GM20431 (cell line): ENCODE results near the gene RPS6KA1.

Source experiments
- in situ Hi-C: fragments of 300-500 bp; cut with MseI, MboI; formaldehyde crosslinking; loops from one replicate; pipeline ENCODE4 v1.15.0; 2020; ENCODE audit warnings: low sequenced_read_pairs; ENCODE audit not compliant: unreplicated experiment

RPS6KA1 gene

DNA sequence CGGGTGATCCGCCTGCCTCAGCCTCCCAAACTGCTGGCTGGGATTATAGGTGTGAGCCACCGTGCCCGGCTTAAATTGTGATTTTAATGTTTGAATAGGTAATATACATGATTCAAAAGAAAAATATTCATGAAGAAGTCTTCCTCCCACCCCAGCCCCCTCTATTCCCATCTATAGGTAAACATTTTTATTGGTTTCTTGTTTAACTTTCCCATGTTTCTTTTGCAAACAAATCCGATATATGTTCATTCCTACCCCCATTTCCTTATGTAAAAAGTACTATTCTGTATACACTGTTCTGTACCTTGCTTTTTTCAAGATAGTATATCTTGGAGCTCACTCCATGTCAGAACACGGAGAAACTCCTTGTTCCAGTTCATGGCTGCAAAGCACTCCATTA is 23.2 kb downstream of the RPS6KA1 start:
- in situ Hi-C loops: no loop called here

- in situ Hi-C loops: no loop called here
Observed at GRCh38 chr1:26553942-26554682, 24.6 kb downstream of the RPS6KA1 start.

DNA sequence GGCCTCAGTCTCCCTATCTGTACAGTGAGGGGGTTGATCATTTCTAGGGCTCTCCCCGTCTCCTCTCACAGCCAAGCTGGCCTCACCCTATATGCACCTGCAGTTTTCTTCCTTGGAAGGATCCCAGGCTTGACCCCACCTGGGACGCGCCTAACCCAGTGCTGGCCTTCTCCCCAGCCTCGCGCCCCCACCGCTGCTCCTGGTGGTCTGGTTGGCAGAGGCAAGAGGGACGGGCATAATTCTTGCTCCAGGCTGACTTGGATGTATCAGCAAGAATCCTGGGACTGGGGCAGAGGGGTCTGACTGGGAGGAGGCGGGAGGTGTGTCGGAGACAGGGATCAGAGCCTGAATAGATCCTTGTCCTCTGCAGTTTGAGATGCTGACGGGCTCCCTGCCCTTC is 25.2 kb downstream of the RPS6KA1 start:
- in situ Hi-C loops: no loop called here

DNA sequence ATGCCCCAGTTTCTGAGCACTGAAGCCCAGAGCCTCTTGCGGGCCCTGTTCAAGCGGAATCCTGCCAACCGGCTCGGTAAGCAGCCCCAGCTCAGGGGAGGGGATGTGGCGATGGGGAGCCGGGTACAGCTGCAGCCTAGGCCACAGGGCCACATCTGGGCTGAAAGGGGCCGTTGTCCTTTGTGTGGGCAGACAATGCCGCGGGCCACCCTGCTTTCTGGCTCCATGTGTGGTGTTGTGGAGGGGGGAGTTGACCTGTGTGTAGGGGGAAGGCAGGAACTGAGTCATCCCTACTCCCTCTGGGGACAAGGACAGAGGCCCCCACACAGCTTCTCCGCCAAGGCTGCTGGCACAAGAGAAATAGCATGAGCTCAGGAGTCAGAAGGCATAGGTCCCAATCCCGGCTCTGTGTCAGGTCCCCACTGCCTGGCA is 26.0 kb downstream of the RPS6KA1 start:
- in situ Hi-C loops: no loop called here

GRCh38 chr1:26556111-26556510 is 26.6 kb downstream of the RPS6KA1 start:
- in situ Hi-C loops: no loop called here

GRCh38 chr1:26557008-26557407 is 27.4 kb downstream of the RPS6KA1 start:
- in situ Hi-C loops: no loop called here

DNA sequence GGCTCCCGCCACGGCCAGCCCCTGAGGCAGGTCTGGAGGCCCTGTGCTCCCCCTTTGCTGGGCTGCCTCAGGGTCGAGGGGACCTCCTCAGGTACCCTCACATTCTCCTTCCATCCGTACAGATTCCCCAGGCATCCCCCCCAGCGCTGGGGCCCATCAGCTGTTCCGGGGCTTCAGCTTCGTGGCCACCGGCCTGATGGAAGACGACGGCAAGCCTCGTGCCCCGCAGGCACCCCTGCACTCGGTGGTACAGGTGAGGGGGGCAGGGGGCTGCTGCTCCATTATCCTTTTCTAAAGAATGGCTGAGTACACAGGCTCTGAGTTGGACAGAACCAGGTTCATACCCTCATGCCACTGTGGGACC is 29.1 kb downstream of the RPS6KA1 start:
- in situ Hi-C loops: no loop called here

DNA sequence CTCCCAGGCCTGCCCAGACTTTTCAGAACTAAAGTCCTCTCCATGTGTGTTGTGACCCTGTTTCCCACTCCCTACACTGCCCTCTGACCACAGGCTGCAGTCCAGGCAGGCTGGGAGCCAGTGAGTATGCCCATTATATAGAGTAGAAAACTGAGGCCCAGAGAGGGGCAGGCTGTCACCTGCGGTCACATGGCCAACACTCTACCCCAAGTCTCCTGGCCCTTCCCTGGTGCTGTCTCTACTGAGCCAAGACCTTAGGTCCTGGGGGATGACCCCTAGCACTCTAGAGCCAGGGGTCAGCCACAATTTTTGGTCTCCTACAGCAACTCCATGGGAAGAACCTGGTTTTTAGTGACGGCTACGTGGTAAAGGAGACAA is 30.8 kb downstream of the RPS6KA1 start:
- in situ Hi-C loops: no loop called here

DNA sequence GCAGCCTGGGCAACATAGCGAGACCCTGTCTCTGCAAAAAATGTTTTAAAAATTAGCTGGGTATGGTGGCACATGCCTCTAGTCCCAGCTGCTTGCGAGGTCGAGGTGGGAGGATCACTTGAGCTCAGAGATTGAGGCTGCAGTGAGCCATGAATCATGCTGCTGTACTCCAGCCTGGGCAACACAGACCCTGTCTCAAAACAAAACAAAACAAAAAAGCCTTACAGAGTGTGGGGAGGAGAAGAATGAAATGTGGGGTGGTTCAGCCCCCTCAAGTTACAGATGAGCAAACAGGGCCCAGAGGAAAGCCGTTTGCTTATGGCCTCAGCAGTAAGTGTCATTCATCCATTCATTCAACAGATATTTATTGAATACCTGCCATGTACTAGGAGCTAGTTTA is 40.7 kb downstream of the RPS6KA1 start:
- in situ Hi-C loops: no loop called here

DNA sequence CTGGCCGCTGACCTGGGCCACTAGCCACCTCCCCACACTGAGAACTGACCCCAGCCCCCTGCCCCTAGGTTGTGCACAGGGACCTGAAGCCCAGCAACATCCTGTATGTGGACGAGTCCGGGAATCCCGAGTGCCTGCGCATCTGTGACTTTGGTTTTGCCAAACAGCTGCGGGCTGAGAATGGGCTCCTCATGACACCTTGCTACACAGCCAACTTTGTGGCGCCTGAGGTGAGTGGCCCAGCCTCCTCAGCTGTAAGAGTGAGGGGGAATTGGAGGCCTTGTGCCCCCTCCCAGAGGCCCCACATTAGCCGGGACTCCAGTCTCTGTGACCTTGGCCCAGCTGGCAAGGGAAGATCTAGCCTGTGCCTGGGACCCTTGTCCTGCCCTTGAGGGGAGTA is 41.8 kb downstream of the RPS6KA1 start:
- in situ Hi-C loops: no loop called here

DNA sequence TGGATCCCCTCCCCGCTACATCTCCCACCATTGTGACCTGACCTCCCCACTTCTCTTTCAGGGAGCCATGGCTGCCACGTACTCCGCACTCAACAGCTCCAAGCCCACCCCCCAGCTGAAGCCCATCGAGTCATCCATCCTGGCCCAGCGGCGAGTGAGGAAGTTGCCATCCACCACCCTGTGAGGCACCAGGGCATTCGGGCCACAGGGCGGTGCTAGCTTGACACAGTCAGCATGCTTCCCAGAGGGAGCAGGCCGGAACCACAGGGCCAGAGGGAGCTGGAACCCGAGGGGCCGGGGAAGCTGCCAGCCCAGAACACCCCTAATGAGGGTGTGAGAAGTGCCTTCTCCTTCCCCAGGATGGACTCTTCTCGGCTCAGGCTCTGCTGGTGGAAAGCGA is 44.5 kb downstream of the RPS6KA1 start:
- in situ Hi-C loops: no loop called here

DNA sequence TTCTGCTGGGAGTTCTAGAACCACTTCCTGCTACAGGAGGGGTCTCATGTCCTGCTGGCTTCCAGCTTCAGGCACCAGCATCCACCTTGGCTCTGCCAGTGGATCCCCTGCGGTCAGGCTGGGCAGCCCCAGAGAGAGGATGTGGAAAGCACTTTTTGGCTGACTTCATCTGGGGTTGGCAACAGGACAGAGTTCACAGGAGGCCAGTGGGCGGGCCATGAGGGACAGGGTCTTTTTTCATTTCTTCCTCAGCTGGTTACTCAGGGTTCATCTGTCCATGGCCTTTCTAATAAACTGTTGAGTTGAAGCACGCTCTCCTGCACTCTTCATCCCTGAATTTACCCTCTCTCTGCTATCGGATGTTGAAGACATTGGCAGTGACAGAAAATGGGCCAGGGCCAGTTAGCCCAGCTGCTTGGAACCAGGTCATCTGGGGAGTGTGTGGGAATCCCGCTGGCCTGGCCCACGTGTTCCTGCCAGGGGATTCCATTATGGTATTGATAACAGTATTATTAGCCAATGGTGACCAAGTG is 45.2 kb downstream of the RPS6KA1 start:
- in situ Hi-C loops: no loop called here

DNA sequence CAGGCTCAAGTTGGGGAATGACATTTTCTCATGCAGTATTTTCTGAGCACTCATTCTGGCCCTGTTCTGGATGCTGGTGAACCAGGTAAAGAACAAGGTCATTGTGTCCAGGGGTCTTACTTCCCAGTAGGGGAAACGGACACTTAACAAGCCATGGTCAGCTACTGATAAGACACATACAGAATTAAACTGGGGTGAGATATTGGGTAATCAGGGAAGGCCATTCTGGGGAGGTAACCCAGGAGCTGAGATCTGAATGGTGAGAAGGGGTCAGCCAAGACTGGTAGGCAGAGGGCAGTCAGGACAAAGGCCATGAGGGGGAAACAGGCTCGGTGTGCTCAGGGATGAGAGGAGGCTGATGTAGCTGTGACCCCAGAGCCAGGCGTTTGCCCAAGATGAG is 45.8 kb downstream of the RPS6KA1 start:
- in situ Hi-C loops: no loop called here

GRCh38 chr1:26578167-26578566 is 48.6 kb downstream of the RPS6KA1 start:
- in situ Hi-C loops: no loop called here

GRCh38 chr1:26579681-26580111 is 50.1 kb downstream of the RPS6KA1 start:
- in situ Hi-C loops: no loop called here

GRCh38 chr1:26580116-26580515 is 50.6 kb downstream of the RPS6KA1 start:
- in situ Hi-C loops: no loop called here

DNA sequence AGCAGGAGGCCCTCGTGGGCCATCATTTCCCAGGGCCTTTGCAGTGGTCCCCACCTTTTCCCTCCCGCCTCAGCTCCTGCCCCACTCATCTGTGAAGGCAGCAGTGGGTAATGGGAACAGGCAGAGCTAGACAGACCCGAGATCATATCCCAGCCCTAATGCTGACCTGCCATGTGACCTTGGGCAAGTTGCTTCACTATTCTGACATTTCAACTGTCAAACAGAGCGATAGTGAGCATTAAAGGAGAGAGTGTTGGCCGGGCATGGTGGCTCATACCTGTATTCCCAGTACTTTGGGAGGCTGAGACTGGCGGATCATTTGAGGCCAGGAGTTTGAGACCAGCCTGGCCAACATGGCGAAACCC is 51.7 kb downstream of the RPS6KA1 start:
- in situ Hi-C loops: no loop called here

DNA sequence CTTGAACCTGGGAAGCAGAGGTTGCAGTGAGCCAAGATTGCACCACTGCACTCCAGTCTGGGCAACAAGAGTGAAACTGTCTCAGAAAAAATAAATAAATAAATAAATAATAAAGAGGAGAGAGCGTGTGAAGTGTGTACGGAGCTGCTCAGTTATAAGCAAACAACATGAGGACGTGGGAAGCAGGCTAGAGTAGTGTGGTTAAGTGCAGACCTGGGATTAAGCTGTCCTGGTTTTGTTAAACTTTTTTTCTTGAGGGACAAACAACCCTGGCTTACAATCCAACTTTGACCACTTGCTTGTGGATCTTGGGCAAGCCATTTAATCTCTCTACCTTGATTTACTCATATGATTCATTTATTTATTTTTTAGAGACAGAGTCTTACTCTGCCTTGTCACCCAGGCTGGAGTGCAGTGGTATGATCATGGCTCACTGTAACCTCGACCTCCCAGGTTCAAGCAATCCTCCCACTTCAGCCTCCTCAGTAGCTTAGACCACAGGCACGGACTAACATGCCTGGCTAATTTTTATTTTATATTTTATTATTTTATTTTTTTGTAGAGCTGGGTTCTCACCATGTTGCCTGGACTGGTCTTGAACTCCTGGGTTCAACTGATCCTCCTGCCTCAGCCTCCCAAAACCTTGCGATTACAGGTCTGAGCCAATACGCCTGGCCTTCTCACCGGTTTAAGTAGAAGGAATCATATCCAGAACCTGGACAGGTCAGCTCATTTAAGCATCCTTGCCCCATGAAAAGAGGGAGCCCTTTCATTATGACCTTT is 52.7 kb downstream of the RPS6KA1 start:
- in situ Hi-C loops: no loop called here

- in situ Hi-C loops: no loop called here
Observed at GRCh38 chr1:26582836-26583460, 53.4 kb downstream of the RPS6KA1 start.

DNA sequence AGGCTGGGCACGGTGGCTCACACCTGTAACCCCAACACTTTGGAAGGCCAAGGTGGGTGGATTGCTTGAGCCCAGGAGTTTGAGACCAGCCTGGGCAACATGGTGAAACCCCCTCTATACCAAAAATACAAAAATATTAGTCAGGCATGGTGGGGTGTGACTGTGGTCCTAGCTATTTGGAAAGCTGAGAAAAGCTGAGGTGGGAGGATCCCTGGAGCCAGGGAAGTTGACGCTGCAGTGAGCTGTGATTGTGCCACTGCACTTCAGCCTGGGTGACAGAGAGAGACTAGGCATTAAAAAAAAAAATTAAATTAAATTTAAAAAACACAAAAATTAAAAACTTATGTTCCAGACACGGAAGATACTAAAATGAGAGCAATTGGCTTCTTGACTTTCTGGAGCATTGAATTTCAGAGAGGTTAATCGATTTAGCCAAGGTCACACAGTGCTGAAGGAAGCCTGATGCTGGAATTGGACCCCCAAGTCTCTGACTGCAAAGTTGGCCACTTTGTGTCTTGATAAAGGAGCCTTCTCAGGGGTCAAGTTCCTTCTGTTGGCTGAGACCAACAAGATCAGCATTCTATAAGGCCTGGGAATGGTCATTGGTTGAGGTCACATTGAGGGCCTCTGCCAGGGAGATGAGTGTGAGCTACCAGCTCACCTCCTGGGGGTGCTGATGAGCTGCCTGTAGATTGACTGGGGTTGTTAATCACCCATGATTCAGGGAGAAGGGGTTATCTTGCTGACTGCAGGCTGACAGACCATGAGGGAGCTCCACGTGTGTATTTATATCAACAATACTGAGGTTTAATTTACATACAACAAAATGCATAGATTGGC is 54.3 kb downstream of the RPS6KA1 start:
- in situ Hi-C loops: no loop called here
